Upper lobe of left lung (tissue), 6 donors: ENCODE data around the gene PDZD2. TPM values are rescaled to one million over a fixed set of nuclear protein-coding genes. Genes with fewer than 3 reads are reported as not detected.

Experiments
- ATAC-seq, 2 donors: fragments of 200-7000 bp; cut with Tn5 transposase; one replicate each; pipeline ENCODE4 v1.9.1; 2022; ENCODE audit warnings: mild to moderate bottlenecking in 2 of 2, moderate library complexity in 2 of 2; ENCODE audit not compliant: low FRiP score in 2 of 2
- DNase-seq, 2 donors: peaks; one replicate each; pipeline ENCODE4 v3.0.0-alpha.2; 2019 to 2020
- H3K27ac ChIP-seq, 4 donors: fragments of 200-600 bp; sonication (generic); one replicate each; pipeline ENCODE4 v1.5.1; 2016 to 2019
- H3K27me3 ChIP-seq, 4 donors: fragments of 200-600 bp; sonication (generic); one replicate each; pipeline ENCODE4 v1.5.1; 2017 to 2019
- H3K36me3 ChIP-seq, 4 donors: fragments of 200-600 bp; sonication (generic); one replicate each; pipeline ENCODE4 v1.5.1; 2016 to 2019
- H3K4me1 ChIP-seq, 4 donors: fragments of 200-600 bp; sonication (generic); one replicate each; pipeline ENCODE4 v1.5.1; 2018 to 2019
- H3K4me3 ChIP-seq, 4 donors: fragments of 200-600 bp; sonication (generic); one replicate each; pipeline ENCODE4 v1.5.1; 2017 to 2019; ENCODE audit warnings: mild to moderate bottlenecking in 2 of 4, moderate library complexity in 1 of 4
- H3K9me3 ChIP-seq, 4 donors: fragments of 200-600 bp; sonication (generic); one replicate each; pipeline ENCODE4 v1.5.1; 2018 to 2019
- CTCF ChIP-seq, 6 experiments: fragments of 450-650 bp in 4 of 6; fragments of 200-600 bp in 2 of 6; sonication (generic) in 2 of 6; IDR thresholded peaks; one replicate each; pipeline ENCODE4 v1.5.1; 2016 to 2019; ENCODE audit warnings: antibody characterized with exemption in 6 of 6
- EP300 ChIP-seq, 4 donors: sonication (generic); formaldehyde crosslinking; IDR thresholded peaks; one replicate each; pipeline ENCODE4 v1.5.1; 2017; ENCODE audit warnings: antibody characterized with exemption in 4 of 4, control low read depth in 2 of 4
- POLR2A ChIP-seq, 4 donors: fragments of 450-650 bp; IDR thresholded peaks; one replicate each; pipeline ENCODE4 v1.5.1; 2016 to 2017; ENCODE audit warnings: antibody characterized with exemption in 4 of 4, mild to moderate bottlenecking in 2 of 4
- POLR2AphosphoS5 ChIP-seq, 2 donors: sonication (generic); formaldehyde crosslinking; IDR thresholded peaks; one replicate each; pipeline ENCODE4 v1.5.1; 2017; ENCODE audit warnings: antibody characterized with exemption in 2 of 2
- WGBS, 2 donors: methylation state at CpG; one replicate each; pipeline ENCODE4 v1.1.5; 2017 to 2018; 5-methylcytosine and 5-hydroxymethylcytosine counted together
- small RNA-seq, 4 donors: library from RNA; depleted of rRNA; stranded (forward); fragments of <200 nt; gene quantifications; one replicate each; pipeline ENCODE3, GENCODE V24; 2016
- total RNA-seq, 6 donors: library from RNA; depleted of rRNA in 4 of 6; stranded (reverse); fragments of >200 nt in 4 of 6; gene quantifications; one replicate each; pipeline versions ENCODE4 v1.1.0 to v1.2.1, GENCODE V29; 2016 to 2021
- donor health status: DM: no; HTN: no; CAD: no; lungs with moderate emphysema.
- donor health status: DM: no; HTN: yes; CAD: no; lungs with severe emphysema.

Gene PDZD2
- total RNA-seq, 6 donors from 2014 or later, result 53.4 to 73.6 (median 68.4) TPM

- no peak for TF ChIP-seq EP300 (IDR thresholded peaks at IDR 0.05)
- TF ChIP-seq POLR2A (IDR thresholded peaks at IDR 0.05), result no peak
- Histone ChIP-seq H3K4me3 (no peak overlapping the region), H3K27ac (no peak overlapping the region), H3K27me3 (no peaks in the 10 kb centered on the region), H3K9me3 (no peaks in the 10 kb centered on the region), H3K36me3 (peaks cover 0 to 3% (median 0%) of the 10 kb centered on the region in 4 donors), H3K4me1 (peaks cover 41 to 59% (median 46%) of the 10 kb centered on the region in 4 donors)
- WGBS, 2 donors, result 88 to 96% methylated on average over 9 of the region's 9 CpGs
- ATAC-seq (no peak), DNase-seq (no peak)
These were observed 517.7 kb downstream of the PDZD2 start for GRCh38 chr5:32156635-32157034.

DNA sequence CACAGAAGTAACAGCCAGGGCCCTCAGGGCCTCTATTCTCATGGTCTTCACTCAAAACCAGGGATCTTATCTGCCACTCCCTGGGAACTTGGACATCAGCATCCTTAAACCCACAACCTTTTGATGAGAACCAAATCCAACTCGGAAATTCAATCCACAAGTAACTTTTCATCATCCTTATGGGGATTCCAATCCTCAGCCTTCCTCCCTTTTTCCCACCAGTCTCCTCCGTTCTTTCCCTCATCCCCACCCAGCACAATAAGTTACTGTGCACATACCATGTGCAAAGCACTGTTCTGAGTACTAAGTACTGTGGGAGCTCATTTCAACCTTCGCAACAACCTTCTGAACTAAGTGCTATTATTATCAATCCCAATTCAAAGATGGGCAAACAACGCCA, 518.1 kb downstream of the PDZD2 start:
- Histone ChIP-seq H3K4me1 (peaks cover 37 to 54% (median 45%) of the 10 kb centered on the region in 4 donors), H3K4me3 (no peak overlapping the region), H3K27me3 (no peaks in the 10 kb centered on the region), H3K36me3 (peaks cover 0 to 3% (median 0%) of the 10 kb centered on the region in 4 donors), H3K9me3 (no peaks in the 10 kb centered on the region), H3K27ac (no peak overlapping the region)
- ATAC-seq (no peak), DNase-seq (no peak)
- TF ChIP-seq POLR2A (IDR thresholded peaks at IDR 0.05) (no peak), EP300 (IDR thresholded peaks at IDR 0.05) (no peak), CTCF (IDR thresholded peaks at IDR 0.05) (no peak), POLR2AphosphoS5 (IDR thresholded peaks at IDR 0.05) (no peak)
- WGBS, 2 donors, result 91 to 93% methylated on average over 4 of the region's 4 CpGs

GRCh38 chr5:32158679-32158975, 519.7 kb downstream of the PDZD2 start:
- ATAC-seq (no peak), DNase-seq (no peak)
- H3K9me3 ChIP-seq, result no peaks in the 10 kb centered on the region
- peaks cover 28 to 40% (median 34%) of the 10 kb centered on the region in 4 donors for H3K4me1 ChIP-seq
- WGBS, 2 donors, result 63 to 76% methylated on average over 2 of the region's 2 CpGs
- no peaks in the 10 kb centered on the region for H3K27me3 ChIP-seq
- TF ChIP-seq POLR2AphosphoS5 (IDR thresholded peaks at IDR 0.05) (no peak), POLR2A (IDR thresholded peaks at IDR 0.05) (no peak), CTCF (IDR thresholded peaks at IDR 0.05) (no peak), EP300 (IDR thresholded peaks at IDR 0.05) (no peak)
- no peak overlapping the region for H3K4me3 ChIP-seq
- H3K36me3 ChIP-seq, result peaks cover 0 to 3% (median 0%) of the 10 kb centered on the region in 4 donors
- no peak overlapping the region for H3K27ac ChIP-seq

DNA sequence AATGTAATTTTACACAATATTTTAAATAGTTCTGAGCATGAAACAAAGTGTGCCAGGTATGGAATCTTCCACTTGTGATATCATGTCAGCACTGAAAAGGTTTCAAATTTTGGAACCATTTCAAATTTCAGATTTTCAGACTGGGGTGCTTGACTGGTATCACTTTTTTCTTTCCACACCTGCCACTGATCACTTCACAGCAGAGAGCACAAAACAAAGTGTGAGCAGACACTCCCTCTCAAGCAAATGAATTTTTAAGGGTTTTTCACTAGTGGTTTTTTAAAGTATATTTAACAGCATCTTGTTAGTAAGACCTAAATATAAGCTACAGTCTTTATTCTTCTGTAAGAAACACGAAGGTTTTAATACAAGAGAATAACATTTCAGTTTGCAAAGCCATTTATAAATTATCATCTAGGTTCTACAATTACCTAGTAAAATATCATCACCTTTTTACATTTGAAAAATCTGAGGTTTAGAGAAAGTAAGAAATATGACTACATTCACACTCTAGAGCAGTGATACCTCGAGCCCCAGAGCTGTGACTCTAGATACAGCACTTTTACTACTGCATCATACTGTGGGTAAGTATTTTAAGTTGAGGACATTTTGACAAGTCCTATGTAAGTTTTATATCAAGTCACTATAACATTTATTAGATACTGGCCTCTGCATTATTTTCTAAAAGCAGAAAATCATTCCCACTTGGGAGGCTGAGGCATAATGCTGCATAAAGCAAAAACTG, 520.6 kb downstream of the PDZD2 start:
- Histone ChIP-seq H3K36me3 (peaks cover 0 to 3% (median 0%) of the 10 kb centered on the region in 4 donors), H3K27ac (no peak overlapping the region), H3K9me3 (no peaks in the 10 kb centered on the region), H3K27me3 (no peaks in the 10 kb centered on the region), H3K4me1 (peaks cover 27 to 37% (median 33%) of the 10 kb centered on the region in 4 donors), H3K4me3 (no peak overlapping the region)
- no peak for ATAC-seq
- no peak for DNase-seq
- TF ChIP-seq CTCF (IDR thresholded peaks at IDR 0.05) (no peak), POLR2AphosphoS5 (IDR thresholded peaks at IDR 0.05) (no peak), POLR2A (IDR thresholded peaks at IDR 0.05) (no peak), EP300 (IDR thresholded peaks at IDR 0.05) (no peak)
- 64 to 72% methylated on average over 2 of the region's 2 CpGs for WGBS, 2 donors

GRCh38 chr5:32160228-32160627, 521.3 kb downstream of the PDZD2 start:
- TF ChIP-seq POLR2AphosphoS5 (IDR thresholded peaks at IDR 0.05), result no peak
- TF ChIP-seq EP300 (IDR thresholded peaks at IDR 0.05), result no peak
- TF ChIP-seq CTCF (IDR thresholded peaks at IDR 0.05), result no peak
- no peak for TF ChIP-seq POLR2A (IDR thresholded peaks at IDR 0.05)
- ATAC-seq (no peak), DNase-seq (no peak)
- H3K36me3 ChIP-seq, result peaks cover 0 to 3% (median 0%) of the 10 kb centered on the region in 4 donors
- WGBS, 2 donors, result 92 to 100% methylated on average over 1 of the region's 1 CpG
- H3K9me3 ChIP-seq, result no peaks in the 10 kb centered on the region
- H3K4me3 ChIP-seq, result no peak overlapping the region
- peaks cover 32 to 38% (median 37%) of the 10 kb centered on the region in 4 donors for H3K4me1 ChIP-seq
- no peaks in the 10 kb centered on the region for H3K27me3 ChIP-seq
- no peak overlapping the region for H3K27ac ChIP-seq

Small RNA genes lying within 50 kb of the gene (small RNA-seq; reads per million reads assigned to genes)
- gene AC025458.1 (0 to 0.33 (median 0) reads per million in 4 donors), gene MIR4279 (0 reads per million in 4 donors), gene RF00019 (0 reads per million in 4 donors), gene RNU6-358P (0 reads per million in 4 donors), gene RNU6-363P (0 reads per million in 4 donors), gene RNU6-760P (0 reads per million in 4 donors)

Other genes with a start within 250 kb of the PDZD2 start
- 10 to 100 TPM; 26.7 to 68.3 (median 50.9) TPM for gene DROSHA, start 107.0 kb upstream of the PDZD2 start, total RNA-seq
- 10 to 100 TPM; 13.3 to 21.9 (median 17.9) TPM for gene C5orf22, start 106.8 kb upstream of the PDZD2 start, total RNA-seq